H1 (cell line): ENCODE measurements around the gene SPATA31E1. TPM values are rescaled to one million over a fixed set of nuclear protein-coding genes. Genes with fewer than 3 reads are reported as not detected.
A peak's percentile ranks its signal among the peaks of the same experiment; 100 is the strongest.

Experiments
- CTCF ChIA-PET: fragments of 300-600 bp; sonication (Branson Sonifier 250); formaldehyde crosslinking; loops from one replicate; lab custom pipeline; 2021; ENCODE audit not compliant: partially characterized antibody; lab: Charles Lee
- POLR2A ChIA-PET: fragments of 300-600 bp; sonication (Branson Sonifier 250); formaldehyde crosslinking; loops from one replicate; lab custom pipeline; 2021; ENCODE audit warnings: inconsistent platforms; ENCODE audit not compliant: partially characterized antibody; lab: Charles Lee
- DNase-seq, 2 experiments: peaks; one replicate each; pipeline versions ENCODE4 v3.0.0 to v3.0.0-alpha.2; 2010 to 2022; ENCODE audit warnings: low spot score in 2 of 2, low read depth in 1 of 2, mixed read lengths in 1 of 2
- FAIRE-seq: peaks from 2 replicates; lab custom pipeline; 2011; peaks lifted over from hg19 to GRCh38; lab: Jason Lieb, UNC
- H2AFZ ChIP-seq: 2 replicates; pipeline ENCODE4 v1.8.1; 2012; ENCODE audit warnings: low read length, inconsistent platforms
- H2AK5ac ChIP-seq: 2 replicates; pipeline ENCODE4 v1.6.1; 2013; ENCODE audit warnings: low read depth, low read length
- H2BK120ac ChIP-seq: replicated peaks from 2 replicates; pipeline ENCODE3; 2013; ENCODE audit warnings: low read depth, low read length, inconsistent platforms
- H2BK12ac ChIP-seq: 2 replicates; pipeline ENCODE4 v1.6.1; 2013; ENCODE audit warnings: low read depth, low read length
- H2BK15ac ChIP-seq: 2 replicates; pipeline ENCODE4 v1.6.1; 2013; ENCODE audit warnings: low read length
- H2BK20ac ChIP-seq: 2 replicates; pipeline ENCODE4 v1.6.1; 2013; ENCODE audit warnings: low read length
- H2BK5ac ChIP-seq: 2 replicates; pipeline ENCODE4 v1.6.1; 2013; ENCODE audit warnings: low read depth, low read length
- H3K14ac ChIP-seq: 2 replicates; pipeline ENCODE4 v1.6.1; 2013; ENCODE audit warnings: inconsistent platforms; ENCODE audit not compliant: insufficient read length
- H3K18ac ChIP-seq: 2 replicates; pipeline ENCODE4 v1.6.1; 2013; ENCODE audit warnings: low read length; ENCODE audit errors: extremely low read depth
- H3K23ac ChIP-seq: 2 replicates; pipeline ENCODE4 v1.6.1; 2013; ENCODE audit warnings: inconsistent platforms; ENCODE audit not compliant: insufficient read length
- H3K23me2 ChIP-seq: 2 replicates; pipeline ENCODE4 v1.6.1; 2013; ENCODE audit warnings: low read depth, low read length
- H3K27ac ChIP-seq: 2 replicates; pipeline ENCODE4 v1.6.1; 2011; ENCODE audit warnings: low read depth, low read length, inconsistent platforms
- H3K27me3 ChIP-seq, 4 experiments: replicated peaks in 1 of 4; 1 replicate in 1 of 4; 2 replicates in 3 of 4; pipeline versions ENCODE4 v1.6.1 to v1.8.1; 2011 to 2013; ENCODE audit warnings: low read length in 3 of 4, mild to moderate bottlenecking in 3 of 4, inconsistent platforms in 2 of 4, mixed read lengths in 2 of 4, moderate library complexity in 1 of 4; ENCODE audit not compliant: control insufficient read depth in 3 of 4, insufficient read depth in 3 of 4; ENCODE audit errors: extremely low read depth in 1 of 4
- H3K36me3 ChIP-seq, 4 experiments: 2 replicates each; pipeline versions ENCODE4 v1.6.1 to v1.8.1; 2011 to 2013; ENCODE audit warnings: mild to moderate bottlenecking in 4 of 4, low read length in 3 of 4, moderate library complexity in 2 of 4, control low read depth in 1 of 4, inconsistent platforms in 1 of 4; ENCODE audit not compliant: insufficient read depth in 4 of 4, control insufficient read depth in 2 of 4
- H3K4ac ChIP-seq: replicated peaks from 2 replicates; pipeline ENCODE3; 2013; ENCODE audit warnings: low read length, low read depth, mixed read lengths, inconsistent platforms; ENCODE audit not compliant: insufficient read length
- H3K4me1 ChIP-seq, 4 experiments: replicated peaks in 1 of 4; 1 replicate in 1 of 4; 2 replicates in 3 of 4; pipeline versions ENCODE4 v1.6.1 to v1.8.1; 2011 to 2013; ENCODE audit warnings: low read length in 3 of 4, inconsistent platforms in 2 of 4, mixed read lengths in 1 of 4; ENCODE audit not compliant: insufficient read depth in 4 of 4, control insufficient read depth in 3 of 4
- H3K4me2 ChIP-seq, 2 experiments: 2 replicates each; pipeline versions ENCODE4 v1.6.1 to v1.8.1; 2011 to 2013; ENCODE audit warnings: low read depth in 2 of 2, low read length in 2 of 2, control low read depth in 1 of 2, inconsistent platforms in 1 of 2, mild to moderate bottlenecking in 1 of 2; ENCODE audit not compliant: insufficient read depth in 1 of 2
- H3K4me3 ChIP-seq, 4 experiments: fragments of 200-600, 300-600 bp in 1 of 4; sonication (generic), shearing (Covaris generic), sonication (Bioruptor Twin) in 1 of 4; 2 replicates each; pipeline versions ENCODE4 v1.5.1 to v1.8.1; 2011 to 2016; ENCODE audit warnings: low read length in 4 of 4, low read depth in 3 of 4, control low read depth in 2 of 4, inconsistent platforms in 2 of 4, mild to moderate bottlenecking in 2 of 4, mixed read lengths in 1 of 4, moderate library complexity in 1 of 4; ENCODE audit not compliant: insufficient read depth in 2 of 4; ENCODE audit errors: extremely low read depth in 1 of 4
- H3K56ac ChIP-seq: replicated peaks from 2 replicates; pipeline ENCODE3; 2013; ENCODE audit warnings: low read depth, mild to moderate bottlenecking, mixed read lengths, low read length, inconsistent platforms; ENCODE audit not compliant: insufficient read length
- H3K79me1 ChIP-seq: 2 replicates; pipeline ENCODE4 v1.6.1; 2013; ENCODE audit warnings: low read depth, low read length, control low read depth
- H3K79me2 ChIP-seq, 2 experiments: 2 replicates each; pipeline versions ENCODE4 v1.6.1 to v1.8.1; 2012 to 2013; ENCODE audit warnings: low read length in 2 of 2, mild to moderate bottlenecking in 2 of 2, inconsistent platforms in 1 of 2; ENCODE audit not compliant: insufficient read depth in 2 of 2, control insufficient read depth in 1 of 2
- H3K9ac ChIP-seq, 4 experiments: replicated peaks in 1 of 4; 1 replicate in 1 of 4; 2 replicates in 3 of 4; pipeline versions ENCODE4 v1.6.1 to v1.8.1; 2011 to 2013; ENCODE audit warnings: low read depth in 3 of 4, low read length in 3 of 4, control low read depth in 2 of 4, mild to moderate bottlenecking in 2 of 4, moderate library complexity in 2 of 4, inconsistent platforms in 1 of 4; ENCODE audit errors: extremely low read depth in 1 of 4
- H3K9me3 ChIP-seq, 2 experiments: 2 replicates each; pipeline versions ENCODE4 v1.6.1 to v1.8.1; 2012 to 2013; ENCODE audit warnings: mild to moderate bottlenecking in 2 of 2, moderate library complexity in 2 of 2, control low read depth in 1 of 2, inconsistent platforms in 1 of 2, low read depth in 1 of 2, low read length in 1 of 2, mixed read lengths in 1 of 2; ENCODE audit not compliant: insufficient read depth in 2 of 2
- H4K20me1 ChIP-seq, 2 experiments: replicated peaks in 1 of 2; 2 replicates each; pipeline versions ENCODE3 to v1.8.1; 2011 to 2013; ENCODE audit warnings: inconsistent platforms in 2 of 2, low read length in 2 of 2, mild to moderate bottlenecking in 1 of 2; ENCODE audit not compliant: insufficient read depth in 2 of 2, control insufficient read depth in 1 of 2
- H4K5ac ChIP-seq: 2 replicates; pipeline ENCODE4 v1.6.1; 2013; ENCODE audit warnings: low read length, low read depth, mixed read lengths, inconsistent platforms; ENCODE audit not compliant: insufficient read length
- H4K8ac ChIP-seq: 2 replicates; pipeline ENCODE4 v1.8.0; 2013; ENCODE audit warnings: mild to moderate bottlenecking, moderate library complexity, low read length, inconsistent platforms; ENCODE audit not compliant: insufficient read depth; ENCODE audit errors: extremely low read depth
- H4K91ac ChIP-seq: replicated peaks from 2 replicates; pipeline ENCODE3; 2013; ENCODE audit warnings: low read length, mixed read lengths, inconsistent platforms; ENCODE audit not compliant: insufficient read length
- E2F6 ChIP-seq: IDR thresholded peaks from 2 replicates; pipeline ENCODE4 v1.6.1; 2012; ENCODE audit warnings: inconsistent platforms
- TAF7 ChIP-seq: optimal IDR thresholded peaks from 2 replicates; pipeline ENCODE3; 2011; ENCODE audit warnings: low read depth, mild to moderate bottlenecking, inconsistent platforms, low read length, moderate library complexity, borderline replicate concordance
- WGBS, 2 experiments: shearing (Covaris generic) in 1 of 2; methylation state at CpG; one replicate each; pipeline versions ENCODE4 v1.1.6 to v1.1.7; 2013 to 2015; ENCODE audit warnings: low lambda C conversion rate in 2 of 2, mixed read lengths in 2 of 2, inconsistent platforms in 1 of 2, low coverage in 1 of 2, missing lambda C conversion rate in 1 of 2; ENCODE audit not compliant: insufficient replicate concordance in 2 of 2, insufficient coverage in 1 of 2, insufficient read length in 1 of 2; ENCODE audit errors: extremely low coverage in 1 of 2, missing lambda C conversion rate in 1 of 2; 5-methylcytosine and 5-hydroxymethylcytosine counted together
- long read RNA-seq, 2 experiments: library from RNA in 1 of 2; library from capped mRNA in 1 of 2; stranded (forward); transcript quantifications; one replicate each; pipeline ENCODE4 v2.0.0, GENCODE V29; 2021; ENCODE audit warnings: inconsistent platforms in 1 of 2
- polyA minus RNA-seq, 3 experiments: library from RNA; depleted of rRNA, polyadenylated mRNA; stranded (reverse); fragments of >200 nt; gene quantifications; 1 replicate in 2 of 3; 2 replicates in 1 of 3; pipeline ENCODE4 v1.2.3, GENCODE V29; 2011
- polyA plus RNA-seq, 7 experiments: library from polyadenylated mRNA; depleted of rRNA in 3 of 7; stranded (reverse) in 5 of 7; unstranded in 2 of 7; fragments of >200 nt in 5 of 7; fragments of 200-250 nt in 2 of 7; gene quantifications; 1 replicate in 5 of 7; 2 replicates in 1 of 7; 4 replicates in 1 of 7; pipeline versions ENCODE4 v1.2.1 to v1.2.3, GENCODE V29; 2011 to 2013; ENCODE audit warnings: missing spikeins in 2 of 7, mixed read lengths in 2 of 7
- total RNA-seq: library from RNA; stranded (reverse); fragmentation: NEBNext Ultra II Directional; extraction: Animal tissue kit (Norgen Biotek cat#: 25700); gene quantifications from 2 replicates; pipeline ENCODE4 v1.2.1, GENCODE V29; 2021

The SPATA31E1 gene
- total RNA-seq (0.09 TPM in 1 of 2 replicates, not detected in the other), polyA plus RNA-seq (2011; rRNA removed) (0.05 and 0.09 TPM in 2 replicates), polyA minus RNA-seq (2011; rRNA and poly(A)+ RNA removed) (0.22 and 0.32 TPM in 2 replicates)
- polyA plus RNA-seq (2011; cell fraction: cytosol; rRNA removed): 0.08 TPM
- polyA plus RNA-seq (2011; cell fraction: nucleus; rRNA removed): 0.24 TPM
- polyA plus RNA-seq (2012, experiment 1 of 2): 0.08 to 0.14 TPM (median 0.08 TPM) in 3 of 4 replicates, not detected in the other
- polyA plus RNA-seq (2012, experiment 2 of 2): 0.04 TPM
- 0.08 TPM for polyA plus RNA-seq (2013, experiment 1 of 2)
- 0.06 TPM for polyA plus RNA-seq (2013, experiment 2 of 2)
- polyA minus RNA-seq (2011; cell fraction: cytosol; rRNA and poly(A)+ RNA removed): not detected
- 0.60 TPM for polyA minus RNA-seq (2011; cell fraction: nucleus; rRNA and poly(A)+ RNA removed)
- long read RNA-seq, experiment 1: 0 reads
- long read RNA-seq, experiment 2: 0 reads

- CTCF ChIA-PET: interaction anchor here (0.6 to 4.1 kb wide), 15 partner anchors 9 to 396 kb away, joined by 3 to 30 read pairs (median 4); no protein-coding TSS in a partner anchor
- Histone ChIP-seq H4K91ac (no peak within 1 kb of the TSS), H3K27me3 (no peaks in the 10 kb centered on the region; a peak in 1 of 7 replicates), H2BK15ac (peak within 1 kb of the TSS; percentile 46; the same call in 1 of the 2 replicates), H3K23ac (no peak within 1 kb of the TSS), H2BK120ac (no peak within 1 kb of the TSS), H3K4me3 (no peak within 1 kb of the TSS), H4K8ac (no peak within 1 kb of the TSS; the same call in 1 of the 2 replicates), H3K4me2 (peak within 1 kb of the TSS in 1 of 2 experiments; percentile 41; a peak in 1 of 4 replicates), H3K36me3 (no peaks in the 10 kb centered on the region), H3K23me2 (no peaks in the 10 kb centered on the region), H3K9me3 (no peaks in the 10 kb centered on the region), H3K56ac (no peak within 1 kb of the TSS), H3K27ac (no peak within 1 kb of the TSS), H3K79me2 (no peaks in the 10 kb centered on the region), H3K18ac (peak within 1 kb of the TSS; percentile 72), H3K14ac (no peak within 1 kb of the TSS), H4K5ac (no peak within 1 kb of the TSS), H2BK5ac (0 out of 2 replicates have a peak within 1 kb of the TSS, but pooled peaks have one; percentile 28), H2AK5ac (no peak within 1 kb of the TSS; the same call in 1 of the 2 replicates)
- DNase-seq: peak in 1 of 2 experiments; percentile 62
- 57% methylated on average over 3 of the region's 5 CpGs; no CpG with 5 or more reads in 1 of the 2 experiments for WGBS, 2 experiments
- no peak for TF ChIP-seq TAF7
- TF ChIP-seq E2F6: peak; percentile 57; the same call in 1 of the 2 replicates
- TF ChIP-seq, all 59 proteins: peak for 1
- H2BK12ac ChIP-seq: peak within 1 kb of the TSS; percentile 60; the same call in 1 of the 2 replicates
- H2BK20ac ChIP-seq: peak within 1 kb of the TSS; percentile 90; the same call in 1 of the 2 replicates
- no peaks in the 10 kb centered on the region for H4K20me1 ChIP-seq
- no peak for FAIRE-seq
- H2AFZ ChIP-seq: 0 out of 2 replicates have a peak within 1 kb of the TSS, but pooled peaks have one; percentile 51
- peaks cover 0 to 12% (median 1%) of the 10 kb centered on the region in 4 experiments; a peak in 5 of 7 replicates for H3K4me1 ChIP-seq
- no peak within 1 kb of the TSS for H3K4ac ChIP-seq
- POLR2A ChIA-PET: no interaction called here
- no peak within 1 kb of the TSS for H3K9ac ChIP-seq
- no peaks in the 10 kb centered on the region for H3K79me1 ChIP-seq
These were observed at the start of gene SPATA31E1 for GRCh38 chr9:87882627-87883026. TSS of gene SPATA31E1 (plus strand) at chr9:87882877. CDS start at chr9:87882892, 15 bp downstream.
